Raji (cell line): ENCODE data around the gene SPAG9.

ENCODE experiments used
- POLR2A ChIP-seq: IDR thresholded peaks from 2 replicates; pipeline ENCODE4 v1.6.1; 2011; ENCODE audit warnings: low read depth, low read length, control low read depth; ENCODE audit not compliant: insufficient read depth

SPAG9 gene

GRCh38 chr17:50986989-50987660, 133.5 kb downstream of the SPAG9 start:
- no peak for TF ChIP-seq POLR2A

- TF ChIP-seq POLR2A: no peak
Measured at GRCh38 chr17:50981279-50981678, 139.4 kb downstream of the SPAG9 start.

GRCh38 chr17:50979524-50979927, 141.1 kb downstream of the SPAG9 start:
- no peak for TF ChIP-seq POLR2A

- TF ChIP-seq POLR2A: no peak
Measured at GRCh38 chr17:50977487-50978159, 143.0 kb downstream of the SPAG9 start.

- TF ChIP-seq POLR2A: no peak
Measured at GRCh38 chr17:50976951-50977472, 143.7 kb downstream of the SPAG9 start.

- TF ChIP-seq POLR2A: no peak
Measured at GRCh38 chr17:50973557-50974494, 146.8 kb downstream of the SPAG9 start.

GRCh38 chr17:50972577-50972976, 148.1 kb downstream of the SPAG9 start:
- TF ChIP-seq POLR2A: no peak

- no peak for TF ChIP-seq POLR2A
Measured at GRCh38 chr17:50967795-50968194, 152.9 kb downstream of the SPAG9 start.

GRCh38 chr17:50966163-50966666, 154.5 kb downstream of the SPAG9 start:
- TF ChIP-seq POLR2A: no peak

GRCh38 chr17:50963139-50963538, 157.5 kb downstream of the SPAG9 start:
- TF ChIP-seq POLR2A: no peak

- no peak for TF ChIP-seq POLR2A
Measured at GRCh38 chr17:50961282-50962220, 159.1 kb downstream of the SPAG9 start.

- TF ChIP-seq POLR2A: no peak
Measured at GRCh38 chr17:50959341-50959740, 161.3 kb downstream of the SPAG9 start.

GRCh38 chr17:50957600-50958575, 162.8 kb downstream of the SPAG9 start:
- TF ChIP-seq POLR2A: no peak
